Upper lobe of left lung (tissue), 6 donors: ENCODE measurements around the gene BAZ1B. TPM values are rescaled to one million over a fixed set of nuclear protein-coding genes. Genes with fewer than 3 reads are reported as not detected.
A peak's percentile ranks its signal among the peaks of the same experiment; 100 is the strongest.
"Not testable (repeated sequence)": the region's sequence is repeated elsewhere in the genome, so short reads cannot be mapped to it uniquely, and the experiment has no call there.

Experiments used
- ATAC-seq, 2 donors: fragments of 200-7000 bp; cut with Tn5 transposase; one replicate each; pipeline ENCODE4 v1.9.1; 2022; ENCODE audit warnings: mild to moderate bottlenecking in 2 of 2, moderate library complexity in 2 of 2; ENCODE audit not compliant: low FRiP score in 2 of 2
- DNase-seq, 2 donors: peaks; one replicate each; pipeline ENCODE4 v3.0.0-alpha.2; 2019 to 2020
- H3K27ac ChIP-seq, 4 donors: fragments of 200-600 bp; sonication (generic); one replicate each; pipeline ENCODE4 v1.5.1; 2016 to 2019
- H3K27me3 ChIP-seq, 4 donors: fragments of 200-600 bp; sonication (generic); one replicate each; pipeline ENCODE4 v1.5.1; 2017 to 2019
- H3K36me3 ChIP-seq, 4 donors: fragments of 200-600 bp; sonication (generic); one replicate each; pipeline ENCODE4 v1.5.1; 2016 to 2019
- H3K4me1 ChIP-seq, 4 donors: fragments of 200-600 bp; sonication (generic); one replicate each; pipeline ENCODE4 v1.5.1; 2018 to 2019
- H3K4me3 ChIP-seq, 4 donors: fragments of 200-600 bp; sonication (generic); one replicate each; pipeline ENCODE4 v1.5.1; 2017 to 2019; ENCODE audit warnings: mild to moderate bottlenecking in 2 of 4, moderate library complexity in 1 of 4
- H3K9me3 ChIP-seq, 4 donors: fragments of 200-600 bp; sonication (generic); one replicate each; pipeline ENCODE4 v1.5.1; 2018 to 2019
- CTCF ChIP-seq, 6 experiments: fragments of 450-650 bp in 4 of 6; fragments of 200-600 bp in 2 of 6; sonication (generic) in 2 of 6; IDR thresholded peaks; one replicate each; pipeline ENCODE4 v1.5.1; 2016 to 2019; ENCODE audit warnings: antibody characterized with exemption in 6 of 6
- EP300 ChIP-seq, 4 donors: sonication (generic); formaldehyde crosslinking; IDR thresholded peaks; one replicate each; pipeline ENCODE4 v1.5.1; 2017; ENCODE audit warnings: antibody characterized with exemption in 4 of 4, control low read depth in 2 of 4
- POLR2A ChIP-seq, 4 donors: fragments of 450-650 bp; IDR thresholded peaks; one replicate each; pipeline ENCODE4 v1.5.1; 2016 to 2017; ENCODE audit warnings: antibody characterized with exemption in 4 of 4, mild to moderate bottlenecking in 2 of 4
- POLR2AphosphoS5 ChIP-seq, 2 donors: sonication (generic); formaldehyde crosslinking; IDR thresholded peaks; one replicate each; pipeline ENCODE4 v1.5.1; 2017; ENCODE audit warnings: antibody characterized with exemption in 2 of 2
- WGBS, 2 donors: methylation state at CpG; one replicate each; pipeline ENCODE4 v1.1.5; 2017 to 2018; 5-methylcytosine and 5-hydroxymethylcytosine counted together
- total RNA-seq, 6 donors: library from RNA; depleted of rRNA in 4 of 6; stranded (reverse); fragments of >200 nt in 4 of 6; gene quantifications; one replicate each; pipeline versions ENCODE4 v1.1.0 to v1.2.1, GENCODE V29; 2016 to 2021
- donor health status: DM: no; HTN: no; CAD: no; lungs with moderate emphysema.
- donor health status: DM: no; HTN: yes; CAD: no; lungs with severe emphysema.

The BAZ1B gene
- total RNA-seq, 6 donors from 2014 or later = 45.8 to 71.4 (median 56.0) TPM

- no peak for ATAC-seq
- WGBS, 2 donors = 91 to 95% methylated on average over 4 to 13 of the region's 13 CpGs
- no peak overlapping the region for H3K27ac ChIP-seq
- H3K36me3 ChIP-seq = peaks cover 55 to 95% (median 82%) of the 10 kb centered on the region in 4 donors
- TF ChIP-seq EP300 (IDR thresholded peaks at IDR 0.05) = no peak
- no peak for TF ChIP-seq POLR2AphosphoS5 (IDR thresholded peaks at IDR 0.05)
- no peak for TF ChIP-seq POLR2A (IDR thresholded peaks at IDR 0.05)
- no peak for TF ChIP-seq CTCF (IDR thresholded peaks at IDR 0.05)
- no peak overlapping the region for H3K4me3 ChIP-seq
- no peak for DNase-seq
- no peaks in the 10 kb centered on the region for H3K4me1 ChIP-seq
- no peaks in the 10 kb centered on the region for H3K27me3 ChIP-seq
- no peaks in the 10 kb centered on the region for H3K9me3 ChIP-seq
These were observed 17.6 kb upstream of the BAZ1B start for GRCh38 chr7:73539709-73540108.

- not testable (repeated sequence) for H3K27me3 ChIP-seq, H3K4me3 ChIP-seq, H3K4me1 ChIP-seq, ATAC-seq, H3K27ac ChIP-seq, H3K9me3 ChIP-seq, DNase-seq
- WGBS, 2 donors = 89 to 98% methylated on average over 2 of the region's 2 CpGs
- H3K36me3 ChIP-seq = peaks cover 55 to 96% (median 83%) of the 10 kb centered on the region in 4 donors
These were observed 16.4 kb upstream of the BAZ1B start for GRCh38 chr7:73538510-73538909.

GRCh38 chr7:73537051-73537450 is 15.0 kb upstream of the BAZ1B start:
- no peak for ATAC-seq
- no peaks in the 10 kb centered on the region for H3K27me3 ChIP-seq
- TF ChIP-seq POLR2A (IDR thresholded peaks at IDR 0.05) = no peak
- TF ChIP-seq POLR2AphosphoS5 (IDR thresholded peaks at IDR 0.05) = no peak
- no peak for TF ChIP-seq EP300 (IDR thresholded peaks at IDR 0.05)
- no peak for TF ChIP-seq CTCF (IDR thresholded peaks at IDR 0.05)
- 93 to 100% methylated on average over 6 to 16 of the region's 16 CpGs for WGBS, 2 donors
- H3K4me3 ChIP-seq = no peak overlapping the region
- H3K36me3 ChIP-seq = peaks cover 43 to 85% (median 72%) of the 10 kb centered on the region in 4 donors
- no peaks in the 10 kb centered on the region for H3K9me3 ChIP-seq
- H3K4me1 ChIP-seq = no peaks in the 10 kb centered on the region
- peak in 1 of 2 donors; percentile 65 for DNase-seq
- no peak overlapping the region for H3K27ac ChIP-seq

GRCh38 chr7:73536479-73536878 is 14.4 kb upstream of the BAZ1B start:
- Histone ChIP-seq H3K4me1 (no peaks in the 10 kb centered on the region), H3K4me3 (no peak overlapping the region), H3K9me3 (no peaks in the 10 kb centered on the region), H3K36me3 (peaks cover 37 to 80% (median 66%) of the 10 kb centered on the region in 4 donors), H3K27ac (no peak overlapping the region), H3K27me3 (no peaks in the 10 kb centered on the region)
- no peak for DNase-seq
- 89 to 91% methylated on average over 5 of the region's 5 CpGs for WGBS, 2 donors
- ATAC-seq = no peak
- no peak for TF ChIP-seq POLR2AphosphoS5 (IDR thresholded peaks at IDR 0.05)
- TF ChIP-seq EP300 (IDR thresholded peaks at IDR 0.05) = no peak
- TF ChIP-seq CTCF (IDR thresholded peaks at IDR 0.05) = no peak
- TF ChIP-seq POLR2A (IDR thresholded peaks at IDR 0.05) = no peak

- H3K36me3 ChIP-seq = peaks cover 37 to 74% (median 61%) of the 10 kb centered on the region in 4 donors
These were observed 13.8 kb upstream of the BAZ1B start for GRCh38 chr7:73535918-73536317.

GRCh38 chr7:73533742-73534141 is 11.6 kb upstream of the BAZ1B start:
- ATAC-seq (no peak), DNase-seq (no peak)
- Histone ChIP-seq H3K27ac (no peak overlapping the region), H3K27me3 (no peaks in the 10 kb centered on the region), H3K4me3 (no peak overlapping the region), H3K36me3 (peaks cover 21 to 52% (median 41%) of the 10 kb centered on the region in 4 donors), H3K9me3 (no peaks in the 10 kb centered on the region), H3K4me1 (no peaks in the 10 kb centered on the region)
- TF ChIP-seq EP300 (IDR thresholded peaks at IDR 0.05) = no peak
- TF ChIP-seq POLR2A (IDR thresholded peaks at IDR 0.05) = no peak
- TF ChIP-seq CTCF (IDR thresholded peaks at IDR 0.05) = no peak
- WGBS, 2 donors = 87 to 91% methylated on average over 9 of the region's 9 CpGs

More at GRCh38 chr7:73535918-73536317, 13.8 kb upstream of the BAZ1B start:
- not testable (repeated sequence) for DNase-seq, H3K27me3 ChIP-seq, H3K9me3 ChIP-seq, ATAC-seq, H3K27ac ChIP-seq, H3K4me1 ChIP-seq, H3K4me3 ChIP-seq
- 91 to 96% methylated on average over 7 of the region's 7 CpGs for WGBS, 2 donors
